Measurements from ENCODE around the gene TOMM7.
"Not testable (repeated sequence)": the region's sequence is repeated elsewhere in the genome, so short reads cannot be mapped to it uniquely, and the experiment has no call there.

TOMM7 gene

DNA sequence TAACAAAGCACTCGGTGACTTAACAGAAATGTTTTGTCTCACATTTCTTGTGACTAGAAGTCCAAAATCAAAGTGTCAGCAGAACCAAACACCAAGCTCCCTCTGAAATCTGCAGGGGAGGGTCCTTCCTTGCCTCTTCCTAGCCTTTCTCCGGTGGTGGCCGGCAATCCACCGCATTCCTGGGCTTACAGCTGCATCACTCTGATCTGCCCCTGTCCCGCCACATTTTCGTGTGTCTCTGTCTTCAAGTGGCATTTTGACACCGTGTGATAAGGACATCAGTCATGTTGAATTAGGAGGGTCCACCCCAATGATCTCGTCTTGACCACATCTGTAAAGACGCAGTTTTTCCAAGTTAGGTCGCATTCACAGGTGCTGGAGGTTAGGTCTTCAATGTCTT, 30.5 kb upstream of the TOMM7 start:
- Histone ChIP-seq H3K27ac (no peak overlapping the region), H3K4me3 (ENCODE audit: low read depth, low read length) (no peak overlapping the region), H3K36me3 (replicated peaks) (no peaks in the 10 kb centered on the region), H3K27me3 (replicated peaks) (no peaks in the 10 kb centered on the region)
- TF ChIP-seq, protein P1, sequence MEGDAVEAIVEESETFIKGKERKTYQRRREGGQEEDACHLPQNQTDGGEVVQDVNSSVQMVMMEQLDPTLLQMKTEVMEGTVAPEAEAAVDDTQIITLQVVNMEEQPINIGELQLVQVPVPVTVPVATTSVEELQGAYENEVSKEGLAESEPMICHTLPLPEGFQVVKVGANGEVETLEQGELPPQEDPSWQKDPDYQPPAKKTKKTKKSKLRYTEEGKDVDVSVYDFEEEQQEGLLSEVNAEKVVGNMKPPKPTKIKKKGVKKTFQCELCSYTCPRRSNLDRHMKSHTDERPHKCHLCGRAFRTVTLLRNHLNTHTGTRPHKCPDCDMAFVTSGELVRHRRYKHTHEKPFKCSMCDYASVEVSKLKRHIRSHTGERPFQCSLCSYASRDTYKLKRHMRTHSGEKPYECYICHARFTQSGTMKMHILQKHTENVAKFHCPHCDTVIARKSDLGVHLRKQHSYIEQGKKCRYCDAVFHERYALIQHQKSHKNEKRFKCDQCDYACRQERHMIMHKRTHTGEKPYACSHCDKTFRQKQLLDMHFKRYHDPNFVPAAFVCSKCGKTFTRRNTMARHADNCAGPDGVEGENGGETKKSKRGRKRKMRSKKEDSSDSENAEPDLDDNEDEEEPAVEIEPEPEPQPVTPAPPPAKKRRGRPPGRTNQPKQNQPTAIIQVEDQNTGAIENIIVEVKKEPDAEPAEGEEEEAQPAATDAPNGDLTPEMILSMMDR (IDR thresholded peaks at IDR 0.05; ENCODE audit: low read depth, low read length, missing control alignments), result no peak
- in situ Hi-C loops (cut with HindIII; ENCODE audit: low pct_ligation_motif_present, low sequenced_read_pairs), result loop anchor here (25.0 kb wide), 1 partner anchor 209 kb away; no protein-coding TSS in a partner anchor
- DNase-seq, result no peak

DNA sequence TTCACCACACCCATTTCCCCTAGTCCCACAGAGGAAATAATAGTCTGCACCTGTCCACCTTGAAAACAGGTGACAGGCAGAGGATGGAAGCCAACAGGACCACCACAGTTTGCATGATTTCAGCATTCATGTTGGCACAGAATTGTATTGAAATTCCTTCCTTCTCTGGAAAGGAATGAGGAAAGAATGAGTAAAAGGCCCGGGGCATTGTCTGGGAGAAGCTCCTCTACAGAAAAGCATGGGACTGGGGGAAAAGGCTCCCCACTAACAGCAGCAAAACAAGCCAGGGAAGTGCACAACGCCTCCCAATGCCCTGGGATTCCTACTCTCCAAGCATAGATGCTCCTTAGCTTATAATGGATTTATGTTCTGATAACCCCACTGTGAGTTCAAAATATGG, 28.5 kb upstream of the TOMM7 start:
- in situ Hi-C loops (cut with HindIII; ENCODE audit: low pct_ligation_motif_present, low sequenced_read_pairs), result loop anchor here (25.0 kb wide), 1 partner anchor 211 kb away; no protein-coding TSS in a partner anchor
- TF ChIP-seq, protein P1 (IDR thresholded peaks at IDR 0.05; ENCODE audit: low read depth, low read length, missing control alignments), result no peak
- H3K27ac ChIP-seq, result no peak overlapping the region
- H3K27me3 ChIP-seq (replicated peaks), result no peaks in the 10 kb centered on the region
- H3K36me3 ChIP-seq (replicated peaks), result no peaks in the 10 kb centered on the region
- no peak overlapping the region for H3K4me3 ChIP-seq (ENCODE audit: low read depth, low read length)
- DNase-seq, result no peak

DNA sequence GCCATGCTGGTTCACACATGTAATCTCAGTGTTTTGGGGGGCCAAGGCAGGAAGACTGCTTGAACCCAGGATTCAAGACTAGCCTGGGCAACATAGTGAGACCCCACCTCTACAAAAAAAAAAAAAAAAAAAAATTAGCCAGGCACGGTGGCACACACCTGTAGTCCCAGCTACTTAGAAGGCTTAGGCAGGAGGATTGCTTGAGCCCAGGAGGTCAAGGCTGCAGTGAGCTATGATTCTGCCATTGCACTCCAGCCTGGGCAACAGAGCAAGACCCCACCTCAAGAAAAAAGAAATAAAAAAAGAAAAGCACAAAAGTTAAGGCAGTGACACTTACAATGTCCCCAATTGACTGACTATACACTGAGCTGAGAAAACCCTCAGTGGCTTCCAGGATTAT, 27.7 kb upstream of the TOMM7 start:
- in situ Hi-C loops (cut with HindIII; ENCODE audit: low pct_ligation_motif_present, low sequenced_read_pairs), result loop anchor here (25.0 kb wide), 1 partner anchor 212 kb away; no protein-coding TSS in a partner anchor

DNA sequence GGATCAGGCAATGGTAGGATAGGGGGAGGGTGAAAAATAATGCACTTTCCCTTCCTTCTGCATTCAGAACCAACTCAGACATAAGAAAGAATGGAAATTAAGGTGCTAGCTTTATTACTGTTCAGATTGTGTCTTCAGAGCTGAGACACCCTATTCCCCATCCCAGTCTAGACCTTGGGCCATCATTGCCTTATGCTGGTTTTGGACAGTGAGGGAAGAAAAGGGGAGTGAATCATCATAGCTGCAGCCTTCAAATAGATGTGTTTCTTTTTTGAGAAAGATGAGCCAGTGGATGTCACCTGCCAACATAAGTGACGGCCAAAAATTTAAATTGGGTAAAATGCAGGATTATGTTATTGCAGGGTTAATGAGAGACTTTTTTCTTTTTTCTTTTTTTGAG, 27.0 kb upstream of the TOMM7 start:
- no peak overlapping the region for H3K27ac ChIP-seq
- no peaks in the 10 kb centered on the region for H3K27me3 ChIP-seq (replicated peaks)
- TF ChIP-seq, protein P1 (IDR thresholded peaks at IDR 0.05; ENCODE audit: low read depth, low read length, missing control alignments), result no peak
- no peaks in the 10 kb centered on the region for H3K36me3 ChIP-seq (replicated peaks)
- in situ Hi-C loops (cut with HindIII; ENCODE audit: low pct_ligation_motif_present, low sequenced_read_pairs), result loop anchor here (25.0 kb wide), 1 partner anchor 213 kb away; no protein-coding TSS in a partner anchor
- DNase-seq, result no peak
- no peak overlapping the region for H3K4me3 ChIP-seq (ENCODE audit: low read depth, low read length)

More for the DNA sequence above, 27.7 kb upstream of the TOMM7 start:
- not testable (repeated sequence) for H3K36me3 ChIP-seq (replicated peaks); H3K27ac ChIP-seq; DNase-seq; H3K4me3 ChIP-seq (ENCODE audit: low read depth, low read length); H3K27me3 ChIP-seq (replicated peaks)

DNA sequence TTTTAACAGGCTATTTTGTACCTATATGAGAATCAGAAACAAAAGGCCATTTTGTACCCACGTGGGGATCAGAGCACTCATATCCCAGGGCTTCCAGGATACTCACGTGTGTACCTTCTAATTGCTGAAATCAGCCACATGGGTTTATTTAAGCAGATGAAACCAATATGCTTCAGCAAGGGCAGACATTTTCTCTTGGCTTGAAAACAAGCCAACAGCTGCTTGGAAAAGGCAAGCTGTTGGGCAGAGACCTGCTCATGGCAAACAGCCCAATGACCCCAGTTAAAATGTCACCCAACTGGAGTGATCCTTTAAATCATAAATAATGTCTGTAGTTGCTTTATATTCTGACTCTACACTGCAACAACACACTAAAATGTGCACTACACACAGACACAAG, 26.5 kb upstream of the TOMM7 start:
- in situ Hi-C loops (cut with HindIII; ENCODE audit: low pct_ligation_motif_present, low sequenced_read_pairs), result no loop called here
- no peak for DNase-seq
- Histone ChIP-seq H3K27ac (no peak overlapping the region), H3K27me3 (replicated peaks) (no peaks in the 10 kb centered on the region), H3K36me3 (replicated peaks) (no peaks in the 10 kb centered on the region), H3K4me3 (ENCODE audit: low read depth, low read length) (no peak overlapping the region)
- TF ChIP-seq, protein P1 (IDR thresholded peaks at IDR 0.05; ENCODE audit: low read depth, low read length, missing control alignments), result no peak

DNA sequence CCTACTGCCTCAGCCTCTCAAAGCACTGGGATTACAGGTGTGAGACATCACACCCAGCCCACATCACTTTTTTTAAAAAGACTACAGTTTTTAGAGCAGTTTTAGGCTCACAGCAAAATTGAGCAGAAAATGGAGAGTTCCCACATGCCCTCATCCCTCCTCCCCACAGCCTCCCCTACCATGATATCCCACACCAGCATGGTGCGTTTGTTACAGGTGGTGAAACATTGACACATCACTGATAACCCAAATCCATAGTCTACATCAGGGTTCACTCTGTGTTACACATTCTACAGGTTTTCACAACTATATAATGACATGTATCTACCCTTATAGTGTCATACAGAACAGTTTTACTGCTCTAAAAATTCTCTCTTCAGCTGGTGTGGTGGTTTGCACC, 24.3 kb upstream of the TOMM7 start:
- Histone ChIP-seq H3K27ac (no peak overlapping the region), H3K27me3 (replicated peaks) (no peaks in the 10 kb centered on the region), H3K36me3 (replicated peaks) (no peaks in the 10 kb centered on the region), H3K4me3 (ENCODE audit: low read depth, low read length) (no peak overlapping the region)
- DNase-seq, result no peak
- TF ChIP-seq, protein P1 (IDR thresholded peaks at IDR 0.05; ENCODE audit: low read depth, low read length, missing control alignments), result no peak
- in situ Hi-C loops (cut with HindIII; ENCODE audit: low pct_ligation_motif_present, low sequenced_read_pairs), result no loop called here
